Measurements from ENCODE around the gene SLBP.

GRCh38 chr4:1655081-1655480, 57.0 kb downstream of the SLBP start:
- TF ChIP-seq ETV6 (conservative IDR thresholded peaks at IDR 0.05 in 1 of 2, IDR thresholded peaks at IDR 0.05 in 1 of 2; ENCODE audit: borderline replicate concordance in 1 of 2, low read depth in 1 of 2) (no peak), CHD4 (IDR thresholded peaks at IDR 0.05) (no peak), TBL1XR1 (IDR thresholded peaks at IDR 0.05; ENCODE audit: low read depth, low read length) (no peak), KAT2A (conservative IDR thresholded peaks at IDR 0.05; ENCODE audit: control insufficient read depth, low read depth, low read length) (no peak), ZNF622 (IDR thresholded peaks at IDR 0.05) (no peak), MEF2A (IDR thresholded peaks at IDR 0.05; ENCODE audit: insufficient read depth, low read depth, low read length) (no peak), BHLHE40 (IDR thresholded peaks at IDR 0.05; ENCODE audit: borderline replicate concordance in 1 of 2, low read depth in 2 of 2, low read length in 1 of 2) (no peak)
- TF ChIP-seq, protein P1, sequence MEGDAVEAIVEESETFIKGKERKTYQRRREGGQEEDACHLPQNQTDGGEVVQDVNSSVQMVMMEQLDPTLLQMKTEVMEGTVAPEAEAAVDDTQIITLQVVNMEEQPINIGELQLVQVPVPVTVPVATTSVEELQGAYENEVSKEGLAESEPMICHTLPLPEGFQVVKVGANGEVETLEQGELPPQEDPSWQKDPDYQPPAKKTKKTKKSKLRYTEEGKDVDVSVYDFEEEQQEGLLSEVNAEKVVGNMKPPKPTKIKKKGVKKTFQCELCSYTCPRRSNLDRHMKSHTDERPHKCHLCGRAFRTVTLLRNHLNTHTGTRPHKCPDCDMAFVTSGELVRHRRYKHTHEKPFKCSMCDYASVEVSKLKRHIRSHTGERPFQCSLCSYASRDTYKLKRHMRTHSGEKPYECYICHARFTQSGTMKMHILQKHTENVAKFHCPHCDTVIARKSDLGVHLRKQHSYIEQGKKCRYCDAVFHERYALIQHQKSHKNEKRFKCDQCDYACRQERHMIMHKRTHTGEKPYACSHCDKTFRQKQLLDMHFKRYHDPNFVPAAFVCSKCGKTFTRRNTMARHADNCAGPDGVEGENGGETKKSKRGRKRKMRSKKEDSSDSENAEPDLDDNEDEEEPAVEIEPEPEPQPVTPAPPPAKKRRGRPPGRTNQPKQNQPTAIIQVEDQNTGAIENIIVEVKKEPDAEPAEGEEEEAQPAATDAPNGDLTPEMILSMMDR (IDR thresholded peaks at IDR 0.05 in 2 of 3, conservative IDR thresholded peaks at IDR 0.05 in 1 of 3; ENCODE audit: control insufficient read depth in 2 of 3, extremely low read depth in 1 of 3, insufficient read depth in 1 of 3, low read depth in 3 of 3, low read length in 3 of 3) = no peak
- TF ChIP-seq, protein P2, sequence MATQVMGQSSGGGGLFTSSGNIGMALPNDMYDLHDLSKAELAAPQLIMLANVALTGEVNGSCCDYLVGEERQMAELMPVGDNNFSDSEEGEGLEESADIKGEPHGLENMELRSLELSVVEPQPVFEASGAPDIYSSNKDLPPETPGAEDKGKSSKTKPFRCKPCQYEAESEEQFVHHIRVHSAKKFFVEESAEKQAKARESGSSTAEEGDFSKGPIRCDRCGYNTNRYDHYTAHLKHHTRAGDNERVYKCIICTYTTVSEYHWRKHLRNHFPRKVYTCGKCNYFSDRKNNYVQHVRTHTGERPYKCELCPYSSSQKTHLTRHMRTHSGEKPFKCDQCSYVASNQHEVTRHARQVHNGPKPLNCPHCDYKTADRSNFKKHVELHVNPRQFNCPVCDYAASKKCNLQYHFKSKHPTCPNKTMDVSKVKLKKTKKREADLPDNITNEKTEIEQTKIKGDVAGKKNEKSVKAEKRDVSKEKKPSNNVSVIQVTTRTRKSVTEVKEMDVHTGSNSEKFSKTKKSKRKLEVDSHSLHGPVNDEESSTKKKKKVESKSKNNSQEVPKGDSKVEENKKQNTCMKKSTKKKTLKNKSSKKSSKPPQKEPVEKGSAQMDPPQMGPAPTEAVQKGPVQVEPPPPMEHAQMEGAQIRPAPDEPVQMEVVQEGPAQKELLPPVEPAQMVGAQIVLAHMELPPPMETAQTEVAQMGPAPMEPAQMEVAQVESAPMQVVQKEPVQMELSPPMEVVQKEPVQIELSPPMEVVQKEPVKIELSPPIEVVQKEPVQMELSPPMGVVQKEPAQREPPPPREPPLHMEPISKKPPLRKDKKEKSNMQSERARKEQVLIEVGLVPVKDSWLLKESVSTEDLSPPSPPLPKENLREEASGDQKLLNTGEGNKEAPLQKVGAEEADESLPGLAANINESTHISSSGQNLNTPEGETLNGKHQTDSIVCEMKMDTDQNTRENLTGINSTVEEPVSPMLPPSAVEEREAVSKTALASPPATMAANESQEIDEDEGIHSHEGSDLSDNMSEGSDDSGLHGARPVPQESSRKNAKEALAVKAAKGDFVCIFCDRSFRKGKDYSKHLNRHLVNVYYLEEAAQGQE (IDR thresholded peaks at IDR 0.05; ENCODE audit: low read depth, low read length) = no peak
- TF ChIP-seq, protein P3, sequence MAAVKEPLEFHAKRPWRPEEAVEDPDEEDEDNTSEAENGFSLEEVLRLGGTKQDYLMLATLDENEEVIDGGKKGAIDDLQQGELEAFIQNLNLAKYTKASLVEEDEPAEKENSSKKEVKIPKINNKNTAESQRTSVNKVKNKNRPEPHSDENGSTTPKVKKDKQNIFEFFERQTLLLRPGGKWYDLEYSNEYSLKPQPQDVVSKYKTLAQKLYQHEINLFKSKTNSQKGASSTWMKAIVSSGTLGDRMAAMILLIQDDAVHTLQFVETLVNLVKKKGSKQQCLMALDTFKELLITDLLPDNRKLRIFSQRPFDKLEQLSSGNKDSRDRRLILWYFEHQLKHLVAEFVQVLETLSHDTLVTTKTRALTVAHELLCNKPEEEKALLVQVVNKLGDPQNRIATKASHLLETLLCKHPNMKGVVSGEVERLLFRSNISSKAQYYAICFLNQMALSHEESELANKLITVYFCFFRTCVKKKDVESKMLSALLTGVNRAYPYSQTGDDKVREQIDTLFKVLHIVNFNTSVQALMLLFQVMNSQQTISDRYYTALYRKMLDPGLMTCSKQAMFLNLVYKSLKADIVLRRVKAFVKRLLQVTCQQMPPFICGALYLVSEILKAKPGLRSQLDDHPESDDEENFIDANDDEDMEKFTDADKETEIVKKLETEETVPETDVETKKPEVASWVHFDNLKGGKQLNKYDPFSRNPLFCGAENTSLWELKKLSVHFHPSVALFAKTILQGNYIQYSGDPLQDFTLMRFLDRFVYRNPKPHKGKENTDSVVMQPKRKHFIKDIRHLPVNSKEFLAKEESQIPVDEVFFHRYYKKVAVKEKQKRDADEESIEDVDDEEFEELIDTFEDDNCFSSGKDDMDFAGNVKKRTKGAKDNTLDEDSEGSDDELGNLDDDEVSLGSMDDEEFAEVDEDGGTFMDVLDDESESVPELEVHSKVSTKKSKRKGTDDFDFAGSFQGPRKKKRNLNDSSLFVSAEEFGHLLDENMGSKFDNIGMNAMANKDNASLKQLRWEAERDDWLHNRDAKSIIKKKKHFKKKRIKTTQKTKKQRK (IDR thresholded peaks at IDR 0.05; ENCODE audit: low read depth, low read length) = no peak
- TF ChIP-seq, protein P4, sequence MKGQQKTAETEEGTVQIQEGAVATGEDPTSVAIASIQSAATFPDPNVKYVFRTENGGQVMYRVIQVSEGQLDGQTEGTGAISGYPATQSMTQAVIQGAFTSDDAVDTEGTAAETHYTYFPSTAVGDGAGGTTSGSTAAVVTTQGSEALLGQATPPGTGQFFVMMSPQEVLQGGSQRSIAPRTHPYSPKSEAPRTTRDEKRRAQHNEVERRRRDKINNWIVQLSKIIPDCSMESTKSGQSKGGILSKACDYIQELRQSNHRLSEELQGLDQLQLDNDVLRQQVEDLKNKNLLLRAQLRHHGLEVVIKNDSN (IDR thresholded peaks at IDR 0.05; ENCODE audit: borderline replicate concordance, extremely low read length, insufficient read depth, low read depth, low read length) = no peak
- TF ChIP-seq, protein P5, sequence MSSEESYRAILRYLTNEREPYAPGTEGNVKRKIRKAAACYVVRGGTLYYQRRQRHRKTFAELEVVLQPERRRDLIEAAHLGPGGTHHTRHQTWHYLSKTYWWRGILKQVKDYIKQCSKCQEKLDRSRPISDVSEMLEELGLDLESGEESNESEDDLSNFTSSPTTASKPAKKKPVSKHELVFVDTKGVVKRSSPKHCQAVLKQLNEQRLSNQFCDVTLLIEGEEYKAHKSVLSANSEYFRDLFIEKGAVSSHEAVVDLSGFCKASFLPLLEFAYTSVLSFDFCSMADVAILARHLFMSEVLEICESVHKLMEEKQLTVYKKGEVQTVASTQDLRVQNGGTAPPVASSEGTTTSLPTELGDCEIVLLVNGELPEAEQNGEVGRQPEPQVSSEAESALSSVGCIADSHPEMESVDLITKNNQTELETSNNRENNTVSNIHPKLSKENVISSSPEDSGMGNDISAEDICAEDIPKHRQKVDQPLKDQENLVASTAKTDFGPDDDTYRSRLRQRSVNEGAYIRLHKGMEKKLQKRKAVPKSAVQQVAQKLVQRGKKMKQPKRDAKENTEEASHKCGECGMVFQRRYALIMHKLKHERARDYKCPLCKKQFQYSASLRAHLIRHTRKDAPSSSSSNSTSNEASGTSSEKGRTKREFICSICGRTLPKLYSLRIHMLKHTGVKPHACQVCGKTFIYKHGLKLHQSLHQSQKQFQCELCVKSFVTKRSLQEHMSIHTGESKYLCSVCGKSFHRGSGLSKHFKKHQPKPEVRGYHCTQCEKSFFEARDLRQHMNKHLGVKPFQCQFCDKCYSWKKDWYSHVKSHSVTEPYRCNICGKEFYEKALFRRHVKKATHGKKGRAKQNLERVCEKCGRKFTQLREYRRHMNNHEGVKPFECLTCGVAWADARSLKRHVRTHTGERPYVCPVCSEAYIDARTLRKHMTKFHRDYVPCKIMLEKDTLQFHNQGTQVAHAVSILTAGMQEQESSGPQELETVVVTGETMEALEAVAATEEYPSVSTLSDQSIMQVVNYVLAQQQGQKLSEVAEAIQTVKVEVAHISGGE (CRISPR knock-in tag; IDR thresholded peaks at IDR 0.05) = no peak

Data from GM12878 (cell line).